GM23338 (cell line): ENCODE measurements around the gene PTPN13. TPM values are rescaled to one million over a fixed set of nuclear protein-coding genes. Genes with fewer than 3 reads are reported as not detected.

ENCODE experiments used
- ATAC-seq: fragments of 200-7000 bp; cut with Tn5 transposase; 3 replicates; pipeline ENCODE4 v1.9.1; 2020
- DNase-seq: peaks from one replicate; pipeline ENCODE4 v3.0.0-alpha.2; 2015; ENCODE audit warnings: low spot score
- H2AFZ ChIP-seq: fragments of 200-600 bp; sonication (generic); 2 replicates; pipeline ENCODE4 v1.8.0; 2016; ENCODE audit warnings: antibody characterized with exemption, mild to moderate bottlenecking, moderate library complexity
- H3F3A ChIP-seq: fragments of 200-600 bp; sonication (generic); replicated peaks from 2 replicates; pipeline ENCODE4 v1.8.0; 2017; ENCODE audit warnings: antibody characterized with exemption, mixed run types, low read depth
- H3K27ac ChIP-seq: fragments of 200-600 bp; sonication (generic); 2 replicates; pipeline ENCODE4 v1.6.1; 2016; ENCODE audit warnings: low read depth
- H3K27me3 ChIP-seq: fragments of 200-600 bp; sonication (generic); 2 replicates; pipeline ENCODE4 v1.8.0; 2016; ENCODE audit warnings: mild to moderate bottlenecking, mixed run types, moderate library complexity; ENCODE audit not compliant: insufficient read depth
- H3K36me3 ChIP-seq: fragments of 200-600 bp; sonication (generic); 2 replicates; pipeline ENCODE4 v1.8.0; 2016; ENCODE audit warnings: mild to moderate bottlenecking; ENCODE audit not compliant: insufficient read depth
- H3K4me1 ChIP-seq: fragments of 200-600 bp; sonication (generic); 2 replicates; pipeline ENCODE4 v1.8.0; 2016; ENCODE audit warnings: mild to moderate bottlenecking, moderate library complexity; ENCODE audit not compliant: insufficient read depth
- H3K4me2 ChIP-seq: fragments of 200-600 bp; sonication (generic); 2 replicates; pipeline ENCODE4 v1.7.1; 2017; ENCODE audit warnings: mixed run types
- H3K4me3 ChIP-seq: fragments of 200-600 bp; sonication (generic); 2 replicates; pipeline ENCODE4 v1.6.1; 2016; ENCODE audit warnings: mixed run types
- H3K79me2 ChIP-seq: fragments of 200-600 bp; sonication (generic); replicated peaks from 2 replicates; pipeline ENCODE4 v1.8.0; 2017; ENCODE audit warnings: mild to moderate bottlenecking; ENCODE audit not compliant: insufficient read depth
- H3K9me2 ChIP-seq: fragments of 200-600 bp; sonication (generic); 2 replicates; pipeline ENCODE4 v1.8.0; 2017; ENCODE audit not compliant: insufficient read depth
- H4K20me1 ChIP-seq: fragments of 200-600 bp; sonication (generic); replicated peaks from 2 replicates; pipeline ENCODE4 v1.8.0; 2017; ENCODE audit warnings: mild to moderate bottlenecking; ENCODE audit not compliant: insufficient read depth
- H3K27ac Mint-ChIP-seq: 2 replicates; pipeline ENCODE4 v1.8.0; 2020; ENCODE audit warnings: inconsistent platforms, mild to moderate bottlenecking, moderate library complexity, mixed read lengths
- H3K27me3 Mint-ChIP-seq: 3 replicates; pipeline ENCODE4 v1.8.0; 2022; ENCODE audit warnings: low read depth, mild to moderate bottlenecking, moderate library complexity, mixed read lengths, inconsistent platforms; ENCODE audit not compliant: insufficient read depth, poor library complexity
- H3K36me3 Mint-ChIP-seq: 3 replicates; pipeline ENCODE4 v1.8.0; 2021; ENCODE audit warnings: low read depth, mild to moderate bottlenecking, inconsistent platforms, moderate library complexity, mixed read lengths
- H3K4me1 Mint-ChIP-seq: 3 replicates; pipeline ENCODE4 v1.8.0; 2020; ENCODE audit warnings: mild to moderate bottlenecking, inconsistent platforms, mixed read lengths
- H3K4me3 Mint-ChIP-seq: 3 replicates; pipeline ENCODE4 v1.8.0; 2021; ENCODE audit warnings: moderate library complexity, mild to moderate bottlenecking, inconsistent platforms, mixed read lengths
- H3K9me3 Mint-ChIP-seq: 3 replicates; pipeline ENCODE4 v1.8.0; 2020; ENCODE audit warnings: moderate library complexity, mild to moderate bottlenecking, inconsistent platforms, mixed read lengths
- CREB1 ChIP-seq: fragments of 250-450 bp; sonication (Bioruptor Pico); IDR thresholded peaks from 2 replicates; pipeline ENCODE4 v1.5.0; 2020; ENCODE audit warnings: low read depth, mild to moderate bottlenecking, moderate library complexity
- EZH2phosphoT487 ChIP-seq: fragments of 200-600 bp; sonication (generic); IDR thresholded peaks from one replicate; pipeline ENCODE4 v1.8.1; 2018; ENCODE audit warnings: antibody characterized with exemption; ENCODE audit not compliant: unreplicated experiment
- JUNB ChIP-seq: IDR thresholded peaks from one replicate; pipeline ENCODE4 v1.6.1; 2016; ENCODE audit warnings: antibody characterized with exemption; ENCODE audit not compliant: unreplicated experiment
- NANOG ChIP-seq: IDR thresholded peaks from 2 replicates; pipeline ENCODE4 v1.6.1; 2016; ENCODE audit warnings: antibody characterized with exemption, borderline replicate concordance
- POLR2AphosphoS5 ChIP-seq: IDR thresholded peaks from 2 replicates; pipeline ENCODE4 v1.6.1; 2016; ENCODE audit warnings: antibody characterized with exemption, low read depth
- ZNF114 ChIP-seq: fragments of 250-450 bp; sonication (Bioruptor Pico); IDR thresholded peaks from 2 replicates; pipeline ENCODE4 v1.5.0; 2020; ENCODE audit warnings: mild to moderate bottlenecking, moderate library complexity
- ZNF331 ChIP-seq: fragments of 250-450 bp; sonication (Bioruptor Pico); IDR thresholded peaks from 2 replicates; pipeline ENCODE4 v1.5.0; 2020; ENCODE audit warnings: low read depth, mild to moderate bottlenecking, moderate library complexity
- polyA plus RNA-seq: library from polyadenylated mRNA; unstranded; fragments of >200 nt; fragmentation: Nextera tagmentation; extraction: Ambion mirVana; gene quantifications from 2 replicates; pipeline ENCODE4 v1.2.1, GENCODE V29; 2016
- total RNA-seq: library from RNA; depleted of rRNA; stranded (reverse); fragments of >200 nt; shearing (Covaris generic); gene quantifications from 2 replicates; pipeline ENCODE4 v1.2.3, GENCODE V29; 2014
- TF ChIP-seq, protein P1 (sequence below): IDR thresholded peaks from one replicate; pipeline ENCODE4 v1.6.1; 2018; ENCODE audit warnings: antibody characterized with exemption; ENCODE audit not compliant: unreplicated experiment
- TF ChIP-seq, protein P2 (sequence below): IDR thresholded peaks from 2 replicates; pipeline ENCODE4 v1.6.1; 2016; ENCODE audit warnings: antibody characterized with exemption
- TF ChIP-seq, protein P3 (sequence below): fragments of 250-450 bp; sonication (Bioruptor Pico); IDR thresholded peaks from 2 replicates; pipeline ENCODE4 v1.5.0; 2020; ENCODE audit warnings: mild to moderate bottlenecking, moderate library complexity

The PTPN13 gene
- total and polyA plus RNA-seq, 2 experiments from 2014 or later: 12.6 to 49.9 TPM

DNA sequence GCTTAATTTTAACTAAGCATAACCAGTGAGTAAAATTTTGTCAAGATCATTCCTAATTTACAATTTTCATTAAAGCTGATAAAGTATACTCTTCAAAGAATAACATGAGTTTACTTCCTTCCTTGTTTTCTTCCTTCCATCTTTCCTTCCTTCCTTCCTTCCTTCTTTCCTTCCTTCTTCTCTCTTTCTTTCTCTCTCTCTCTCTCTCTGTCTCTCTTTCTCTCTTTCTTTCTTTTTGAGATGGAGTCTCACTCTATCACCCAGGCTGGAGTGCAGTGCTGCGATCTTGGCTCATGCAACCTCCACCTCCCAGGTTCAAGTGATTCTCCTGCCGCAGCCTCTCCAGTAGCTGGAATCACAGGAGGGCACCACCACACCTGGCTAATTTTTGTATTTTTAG is 42.7 kb upstream of the PTPN13 start (continued):
- TF ChIP-seq, protein P1, sequence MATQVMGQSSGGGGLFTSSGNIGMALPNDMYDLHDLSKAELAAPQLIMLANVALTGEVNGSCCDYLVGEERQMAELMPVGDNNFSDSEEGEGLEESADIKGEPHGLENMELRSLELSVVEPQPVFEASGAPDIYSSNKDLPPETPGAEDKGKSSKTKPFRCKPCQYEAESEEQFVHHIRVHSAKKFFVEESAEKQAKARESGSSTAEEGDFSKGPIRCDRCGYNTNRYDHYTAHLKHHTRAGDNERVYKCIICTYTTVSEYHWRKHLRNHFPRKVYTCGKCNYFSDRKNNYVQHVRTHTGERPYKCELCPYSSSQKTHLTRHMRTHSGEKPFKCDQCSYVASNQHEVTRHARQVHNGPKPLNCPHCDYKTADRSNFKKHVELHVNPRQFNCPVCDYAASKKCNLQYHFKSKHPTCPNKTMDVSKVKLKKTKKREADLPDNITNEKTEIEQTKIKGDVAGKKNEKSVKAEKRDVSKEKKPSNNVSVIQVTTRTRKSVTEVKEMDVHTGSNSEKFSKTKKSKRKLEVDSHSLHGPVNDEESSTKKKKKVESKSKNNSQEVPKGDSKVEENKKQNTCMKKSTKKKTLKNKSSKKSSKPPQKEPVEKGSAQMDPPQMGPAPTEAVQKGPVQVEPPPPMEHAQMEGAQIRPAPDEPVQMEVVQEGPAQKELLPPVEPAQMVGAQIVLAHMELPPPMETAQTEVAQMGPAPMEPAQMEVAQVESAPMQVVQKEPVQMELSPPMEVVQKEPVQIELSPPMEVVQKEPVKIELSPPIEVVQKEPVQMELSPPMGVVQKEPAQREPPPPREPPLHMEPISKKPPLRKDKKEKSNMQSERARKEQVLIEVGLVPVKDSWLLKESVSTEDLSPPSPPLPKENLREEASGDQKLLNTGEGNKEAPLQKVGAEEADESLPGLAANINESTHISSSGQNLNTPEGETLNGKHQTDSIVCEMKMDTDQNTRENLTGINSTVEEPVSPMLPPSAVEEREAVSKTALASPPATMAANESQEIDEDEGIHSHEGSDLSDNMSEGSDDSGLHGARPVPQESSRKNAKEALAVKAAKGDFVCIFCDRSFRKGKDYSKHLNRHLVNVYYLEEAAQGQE: no peak
- TF ChIP-seq ZNF331 (CRISPR knock-in tag) (no peak), JUNB (no peak), NANOG (no peak), ZNF114 (CRISPR knock-in tag) (no peak), EZH2phosphoT487 (no peak), POLR2AphosphoS5 (no peak), CREB1 (no peak)
- TF ChIP-seq, protein P2, sequence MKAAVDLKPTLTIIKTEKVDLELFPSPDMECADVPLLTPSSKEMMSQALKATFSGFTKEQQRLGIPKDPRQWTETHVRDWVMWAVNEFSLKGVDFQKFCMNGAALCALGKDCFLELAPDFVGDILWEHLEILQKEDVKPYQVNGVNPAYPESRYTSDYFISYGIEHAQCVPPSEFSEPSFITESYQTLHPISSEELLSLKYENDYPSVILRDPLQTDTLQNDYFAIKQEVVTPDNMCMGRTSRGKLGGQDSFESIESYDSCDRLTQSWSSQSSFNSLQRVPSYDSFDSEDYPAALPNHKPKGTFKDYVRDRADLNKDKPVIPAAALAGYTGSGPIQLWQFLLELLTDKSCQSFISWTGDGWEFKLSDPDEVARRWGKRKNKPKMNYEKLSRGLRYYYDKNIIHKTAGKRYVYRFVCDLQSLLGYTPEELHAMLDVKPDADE: no peak

DNA sequence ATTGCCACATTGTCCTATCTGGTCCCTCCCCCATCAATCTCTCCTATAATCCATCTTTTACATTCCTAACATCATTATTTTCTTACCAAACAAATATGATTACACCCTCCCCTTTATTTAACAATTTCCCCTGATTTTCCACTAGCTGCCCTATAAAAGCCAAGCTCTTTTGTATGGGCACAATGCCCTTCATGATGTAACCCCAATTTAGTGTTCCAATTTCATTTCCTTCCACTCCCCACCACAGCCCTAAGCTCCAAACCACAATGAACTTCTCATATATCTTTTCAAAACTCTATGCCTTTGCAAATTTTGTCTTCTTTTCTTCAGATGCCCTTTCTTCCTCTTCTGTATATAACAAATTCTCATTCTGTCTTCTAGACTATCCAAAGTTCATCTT is 39.5 kb upstream of the PTPN13 start:
- no peaks in the 10 kb centered on the region for H3K9me2 ChIP-seq
- peaks cover 3% of the 10 kb centered on the region for H3K27me3 Mint-ChIP-seq
- no peak for TF ChIP-seq POLR2AphosphoS5
- TF ChIP-seq, protein P3, sequence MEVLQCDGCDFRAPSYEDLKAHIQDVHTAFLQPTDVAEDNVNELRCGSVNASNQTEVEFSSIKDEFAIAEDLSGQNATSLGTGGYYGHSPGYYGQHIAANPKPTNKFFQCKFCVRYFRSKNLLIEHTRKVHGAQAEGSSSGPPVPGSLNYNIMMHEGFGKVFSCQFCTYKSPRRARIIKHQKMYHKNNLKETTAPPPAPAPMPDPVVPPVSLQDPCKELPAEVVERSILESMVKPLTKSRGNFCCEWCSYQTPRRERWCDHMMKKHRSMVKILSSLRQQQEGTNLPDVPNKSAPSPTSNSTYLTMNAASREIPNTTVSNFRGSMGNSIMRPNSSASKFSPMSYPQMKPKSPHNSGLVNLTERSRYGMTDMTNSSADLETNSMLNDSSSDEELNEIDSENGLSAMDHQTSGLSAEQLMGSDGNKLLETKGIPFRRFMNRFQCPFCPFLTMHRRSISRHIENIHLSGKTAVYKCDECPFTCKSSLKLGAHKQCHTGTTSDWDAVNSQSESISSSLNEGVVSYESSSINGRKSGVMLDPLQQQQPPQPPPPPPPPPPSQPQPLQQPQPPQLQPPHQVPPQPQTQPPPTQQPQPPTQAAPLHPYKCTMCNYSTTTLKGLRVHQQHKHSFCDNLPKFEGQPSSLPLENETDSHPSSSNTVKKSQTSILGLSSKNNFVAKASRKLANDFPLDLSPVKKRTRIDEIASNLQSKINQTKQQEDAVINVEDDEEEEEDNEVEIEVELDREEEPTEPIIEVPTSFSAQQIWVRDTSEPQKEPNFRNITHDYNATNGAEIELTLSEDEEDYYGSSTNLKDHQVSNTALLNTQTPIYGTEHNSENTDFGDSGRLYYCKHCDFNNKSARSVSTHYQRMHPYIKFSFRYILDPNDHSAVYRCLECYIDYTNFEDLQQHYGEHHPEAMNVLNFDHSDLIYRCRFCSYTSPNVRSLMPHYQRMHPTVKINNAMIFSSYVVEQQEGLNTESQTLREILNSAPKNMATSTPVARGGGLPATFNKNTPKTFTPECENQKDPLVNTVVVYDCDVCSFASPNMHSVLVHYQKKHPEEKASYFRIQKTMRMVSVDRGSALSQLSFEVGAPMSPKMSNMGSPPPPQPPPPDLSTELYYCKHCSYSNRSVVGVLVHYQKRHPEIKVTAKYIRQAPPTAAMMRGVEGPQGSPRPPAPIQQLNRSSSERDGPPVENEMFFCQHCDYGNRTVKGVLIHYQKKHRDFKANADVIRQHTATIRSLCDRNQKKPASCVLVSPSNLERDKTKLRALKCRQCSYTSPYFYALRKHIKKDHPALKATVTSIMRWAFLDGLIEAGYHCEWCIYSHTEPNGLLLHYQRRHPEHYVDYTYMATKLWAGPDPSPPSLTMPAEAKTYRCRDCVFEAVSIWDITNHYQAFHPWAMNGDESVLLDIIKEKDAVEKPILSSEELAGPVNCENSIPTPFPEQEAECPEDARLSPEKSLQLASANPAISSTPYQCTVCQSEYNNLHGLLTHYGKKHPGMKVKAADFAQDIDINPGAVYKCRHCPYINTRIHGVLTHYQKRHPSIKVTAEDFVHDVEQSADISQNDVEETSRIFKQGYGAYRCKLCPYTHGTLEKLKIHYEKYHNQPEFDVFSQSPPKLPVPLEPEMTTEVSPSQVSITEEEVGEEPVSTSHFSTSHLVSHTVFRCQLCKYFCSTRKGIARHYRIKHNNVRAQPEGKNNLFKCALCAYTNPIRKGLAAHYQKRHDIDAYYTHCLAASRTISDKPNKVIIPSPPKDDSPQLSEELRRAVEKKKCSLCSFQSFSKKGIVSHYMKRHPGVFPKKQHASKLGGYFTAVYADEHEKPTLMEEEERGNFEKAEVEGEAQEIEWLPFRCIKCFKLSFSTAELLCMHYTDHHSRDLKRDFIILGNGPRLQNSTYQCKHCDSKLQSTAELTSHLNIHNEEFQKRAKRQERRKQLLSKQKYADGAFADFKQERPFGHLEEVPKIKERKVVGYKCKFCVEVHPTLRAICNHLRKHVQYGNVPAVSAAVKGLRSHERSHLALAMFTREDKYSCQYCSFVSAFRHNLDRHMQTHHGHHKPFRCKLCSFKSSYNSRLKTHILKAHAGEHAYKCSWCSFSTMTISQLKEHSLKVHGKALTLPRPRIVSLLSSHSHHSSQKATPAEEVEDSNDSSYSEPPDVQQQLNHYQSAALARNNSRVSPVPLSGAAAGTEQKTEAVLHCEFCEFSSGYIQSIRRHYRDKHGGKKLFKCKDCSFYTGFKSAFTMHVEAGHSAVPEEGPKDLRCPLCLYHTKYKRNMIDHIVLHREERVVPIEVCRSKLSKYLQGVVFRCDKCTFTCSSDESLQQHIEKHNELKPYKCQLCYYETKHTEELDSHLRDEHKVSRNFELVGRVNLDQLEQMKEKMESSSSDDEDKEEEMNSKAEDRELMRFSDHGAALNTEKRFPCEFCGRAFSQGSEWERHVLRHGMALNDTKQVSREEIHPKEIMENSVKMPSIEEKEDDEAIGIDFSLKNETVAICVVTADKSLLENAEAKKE: no peak
- no peak for TF ChIP-seq NANOG
- TF ChIP-seq, protein P2: no peak
- TF ChIP-seq CREB1: no peak
- TF ChIP-seq JUNB: no peak

More for the DNA sequence above, 39.5 kb upstream of the PTPN13 start:
- H3K4me3 ChIP-seq: no peak overlapping the region
- no peaks in the 10 kb centered on the region for H3K36me3 Mint-ChIP-seq
- no peaks in the 10 kb centered on the region; the same call in 2 of the 3 replicates for H3K9me3 Mint-ChIP-seq
- H3K27me3 ChIP-seq: no peaks in the 10 kb centered on the region
- no peak overlapping the region for H3K4me2 ChIP-seq
- ATAC-seq (no peak), DNase-seq (no peak)
- no peak overlapping the region for H3K27ac Mint-ChIP-seq
- no peaks in the 10 kb centered on the region for H3K4me1 Mint-ChIP-seq
- H3K27ac ChIP-seq: no peak overlapping the region
- H3K36me3 ChIP-seq: no peaks in the 10 kb centered on the region
- no peaks in the 10 kb centered on the region for H4K20me1 ChIP-seq
- no peaks in the 10 kb centered on the region for H3F3A ChIP-seq
- no peaks in the 10 kb centered on the region for H3K4me1 ChIP-seq
- H2AFZ ChIP-seq: no peak overlapping the region
- no peaks in the 10 kb centered on the region for H3K79me2 ChIP-seq
- H3K4me3 Mint-ChIP-seq: no peak overlapping the region
